GM19351 (cell line): ENCODE data around the gene OR8B2.
"Not testable (repeated sequence)": the region's sequence is repeated elsewhere in the genome, so short reads cannot be mapped to it uniquely, and the experiment has no call there.

Experiments
- ATAC-seq: cut with Tn5 transposase; IDR thresholded peaks from one replicate; pipeline ENCODE4 v1.9.1; 2021; ENCODE audit warnings: mild to moderate bottlenecking, moderate library complexity; ENCODE audit not compliant: unreplicated experiment

Gene OR8B2, protein sequence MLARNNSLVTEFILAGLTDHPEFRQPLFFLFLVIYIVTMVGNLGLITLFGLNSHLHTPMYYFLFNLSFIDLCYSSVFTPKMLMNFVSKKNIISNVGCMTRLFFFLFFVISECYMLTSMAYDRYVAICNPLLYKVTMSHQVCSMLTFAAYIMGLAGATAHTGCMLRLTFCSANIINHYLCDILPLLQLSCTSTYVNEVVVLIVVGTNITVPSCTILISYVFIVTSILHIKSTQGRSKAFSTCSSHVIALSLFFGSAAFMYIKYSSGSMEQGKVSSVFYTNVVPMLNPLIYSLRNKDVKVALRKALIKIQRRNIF

DNA sequence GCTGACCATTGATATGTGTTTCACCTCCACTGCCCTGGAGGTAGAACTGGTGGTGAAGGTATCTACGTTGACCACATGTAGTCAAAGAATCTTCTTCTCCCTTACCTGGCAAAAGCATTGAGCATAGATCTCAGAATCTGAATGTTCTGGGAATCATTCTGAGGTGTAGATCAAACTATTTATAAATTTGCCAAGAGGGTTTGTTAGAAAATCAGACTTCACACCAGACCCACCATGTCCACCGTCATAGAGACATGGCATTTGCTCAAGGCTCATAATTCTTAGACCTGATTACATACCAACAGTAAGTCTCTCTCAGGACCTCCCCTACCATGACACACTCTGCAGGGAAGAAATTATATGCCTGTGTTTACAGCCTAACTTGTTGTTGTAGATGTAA lies at the start of gene OR8B2:
Gene OR8B2, minus strand, starts transcription at position 101 of the 400 bp plus-strand sequence. CDS start 1,156 bp downstream, outside the sequence.
- ATAC-seq = no peak

DNA sequence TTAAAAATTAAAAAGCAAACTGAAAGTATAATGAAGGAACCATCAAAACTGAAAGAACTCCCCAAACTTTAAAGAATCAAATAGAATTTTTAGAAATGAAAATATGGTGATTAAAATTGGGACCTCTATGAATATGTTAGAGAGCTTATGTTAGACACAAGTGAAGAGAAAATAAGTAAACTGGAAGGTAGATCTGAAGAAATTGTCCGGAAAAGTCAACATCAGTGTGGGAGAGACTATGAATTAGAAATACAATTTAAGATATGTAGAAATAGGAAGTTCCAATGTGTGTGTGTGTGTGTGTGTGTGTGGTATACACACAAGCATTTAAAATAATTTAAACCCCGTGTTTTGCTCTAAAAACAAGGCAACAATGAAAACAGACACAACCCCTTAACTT lies 45.3 kb upstream of the OR8B2 start:
- no peak for ATAC-seq

DNA sequence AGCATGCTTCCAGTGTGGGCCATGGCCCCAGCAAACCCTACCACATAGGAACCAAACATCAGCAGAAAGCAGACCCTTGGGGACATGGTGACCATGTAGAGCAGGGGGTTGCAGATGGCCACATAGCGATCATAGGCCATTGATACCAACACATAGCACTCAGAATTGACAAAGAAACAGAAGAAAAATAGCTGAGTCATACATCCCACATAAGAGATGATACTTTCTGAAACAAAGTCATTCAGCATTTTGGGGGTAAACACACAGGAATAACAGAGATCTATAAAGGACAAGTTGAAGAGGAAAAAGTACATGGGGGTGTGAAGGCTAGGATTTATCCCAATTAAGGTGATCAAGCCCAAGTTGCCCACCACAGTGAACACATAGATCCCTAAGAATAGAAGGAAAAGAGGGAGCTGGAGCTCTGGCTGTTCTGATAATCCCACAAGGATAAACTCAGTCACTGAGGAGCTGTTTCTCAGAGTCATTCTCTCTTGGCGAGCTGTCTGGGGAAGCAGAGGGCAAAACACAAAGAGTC lies 40.2 kb upstream of the OR8B2 start, which contains the start of gene OR8B4:
Gene OR8B4, minus strand, starts transcription at position 488 of the 538 bp plus-strand sequence. Its CDS starts 0 bp downstream, at position 488.
- no peak for ATAC-seq

DNA sequence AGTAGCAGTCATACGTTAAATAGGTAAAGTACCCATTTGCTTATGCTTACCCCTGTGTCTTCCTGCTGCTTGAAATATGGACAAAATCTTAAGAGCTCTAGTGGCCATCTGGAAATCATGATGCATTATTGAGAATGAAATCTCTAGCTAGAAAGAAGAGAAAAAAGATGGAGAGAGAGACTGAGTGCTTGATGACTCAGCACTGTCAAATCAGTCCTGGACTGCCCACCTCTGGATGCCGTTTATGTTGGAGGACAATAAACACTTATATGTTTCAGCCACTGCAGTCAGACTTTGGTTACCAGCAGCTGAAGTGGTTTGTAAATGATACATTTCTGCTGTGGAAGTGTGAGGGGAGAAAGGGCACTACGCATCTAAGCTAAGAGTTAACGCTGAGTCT lies 36.7 kb upstream of the OR8B2 start:
- no peak for ATAC-seq

DNA sequence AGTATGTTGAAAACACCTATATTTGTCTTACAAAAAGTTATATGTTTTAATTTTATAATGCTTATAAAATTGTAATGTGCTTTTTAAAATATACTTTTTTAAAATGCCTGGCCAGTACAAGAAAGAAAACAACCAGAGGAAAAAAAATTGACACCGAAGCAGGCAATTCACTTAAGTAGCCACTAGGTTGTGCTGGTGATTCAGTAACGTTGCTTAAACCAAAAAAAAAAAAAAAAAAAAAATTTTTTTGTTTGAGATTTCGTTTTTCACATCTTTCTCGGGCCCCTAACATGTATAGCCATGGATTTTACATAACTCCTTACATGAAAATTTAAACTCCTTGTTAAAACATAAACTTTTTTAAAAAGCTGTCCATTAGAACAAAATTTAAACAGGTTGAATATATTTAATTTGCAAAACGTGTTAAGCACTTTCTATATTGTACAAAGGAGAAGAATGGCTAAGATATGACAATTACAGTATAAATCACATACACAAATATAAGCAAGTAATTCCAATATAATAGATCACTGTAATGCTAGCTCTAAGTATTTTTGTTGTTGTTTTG lies 31.1 kb upstream of the OR8B2 start:
- ATAC-seq = no peak

DNA sequence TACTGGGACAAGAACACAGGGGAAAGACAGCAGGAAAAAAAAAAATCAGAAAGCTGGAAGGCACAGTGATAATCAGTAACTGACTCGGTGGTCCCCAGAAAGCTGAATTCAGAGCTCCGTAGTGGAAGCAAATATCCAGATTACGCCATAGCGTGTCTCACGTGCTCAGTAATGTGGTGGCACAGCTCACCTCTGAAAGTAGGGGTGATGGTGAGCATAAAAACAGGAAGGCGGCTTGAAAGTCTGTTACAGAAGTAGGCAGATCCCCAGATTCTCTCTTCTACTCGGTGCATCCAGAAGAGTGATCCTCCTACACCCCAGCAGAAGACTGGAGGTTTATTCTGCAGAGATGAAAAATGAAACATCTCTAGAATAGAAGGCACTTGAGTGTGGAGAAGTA lies 25.6 kb upstream of the OR8B2 start:
- no peak for ATAC-seq

DNA sequence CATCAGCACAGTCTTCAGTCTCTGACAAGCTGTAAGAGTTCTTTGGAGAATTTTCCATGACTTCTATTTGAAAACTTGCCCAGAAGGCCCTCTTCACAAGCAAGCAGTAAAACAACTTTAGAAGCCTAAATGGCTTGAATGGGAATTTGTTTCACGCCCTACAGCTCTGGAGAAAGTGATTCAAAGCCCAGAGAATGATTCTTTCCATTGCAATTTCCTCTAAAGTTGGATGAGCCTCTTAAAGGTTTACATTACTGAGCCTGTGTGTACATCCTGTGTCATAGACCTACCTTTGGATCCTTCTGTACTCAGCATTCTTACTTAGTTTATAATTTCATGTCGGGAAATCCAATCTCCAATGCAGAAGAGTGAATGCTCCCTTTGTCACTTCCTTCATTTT lies 21.3 kb upstream of the OR8B2 start:
- ATAC-seq = no peak

DNA sequence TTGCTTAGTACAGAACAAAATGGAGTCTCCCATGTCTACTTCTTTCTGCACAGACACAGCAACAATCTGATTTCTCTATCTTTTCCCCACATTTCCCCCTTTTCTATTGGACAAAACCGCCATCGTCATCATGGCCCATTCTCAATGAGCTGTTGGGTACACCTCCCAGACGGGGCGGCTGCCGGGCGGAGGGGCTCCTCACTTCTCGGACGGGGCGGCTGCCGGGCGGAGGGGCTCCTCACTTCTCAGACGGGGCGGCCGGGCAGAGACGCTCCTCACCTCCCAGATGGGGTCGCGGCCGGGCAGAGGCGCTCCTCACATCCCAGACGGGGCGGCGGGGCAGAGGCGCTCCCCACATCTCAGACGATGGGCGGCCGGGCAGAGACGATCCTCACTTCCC lies 18.9 kb upstream of the OR8B2 start:
- ATAC-seq = not testable (repeated sequence)

DNA sequence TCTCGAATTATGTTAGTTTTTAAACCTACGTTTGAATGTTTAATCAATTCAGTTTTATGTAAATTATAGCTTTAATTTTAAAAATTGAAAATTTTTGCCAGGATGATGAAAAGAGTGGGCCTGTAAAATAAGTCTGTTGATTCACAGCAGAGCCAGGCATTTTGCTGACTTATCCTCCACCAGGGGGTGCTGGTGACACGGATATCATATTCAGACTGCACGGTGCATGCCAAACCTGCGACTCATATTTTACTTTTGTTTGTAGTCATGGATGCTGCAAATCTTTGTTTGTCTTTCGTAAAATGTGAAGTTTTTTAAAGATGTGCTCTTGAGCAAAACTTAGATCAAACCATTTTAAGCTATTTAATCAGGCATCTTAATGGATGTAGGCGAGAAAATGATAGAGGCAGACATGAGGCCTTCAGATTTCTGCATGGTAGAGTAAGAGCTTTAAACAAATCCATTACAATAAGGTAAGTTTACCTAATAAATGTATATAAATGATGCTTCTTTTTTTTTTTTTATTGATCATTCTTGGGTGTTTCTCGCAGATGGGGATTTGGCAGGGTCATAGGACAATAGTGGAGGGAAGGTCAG lies 18.1 kb upstream of the OR8B2 start:
- ATAC-seq = peak; percentile 97

DNA sequence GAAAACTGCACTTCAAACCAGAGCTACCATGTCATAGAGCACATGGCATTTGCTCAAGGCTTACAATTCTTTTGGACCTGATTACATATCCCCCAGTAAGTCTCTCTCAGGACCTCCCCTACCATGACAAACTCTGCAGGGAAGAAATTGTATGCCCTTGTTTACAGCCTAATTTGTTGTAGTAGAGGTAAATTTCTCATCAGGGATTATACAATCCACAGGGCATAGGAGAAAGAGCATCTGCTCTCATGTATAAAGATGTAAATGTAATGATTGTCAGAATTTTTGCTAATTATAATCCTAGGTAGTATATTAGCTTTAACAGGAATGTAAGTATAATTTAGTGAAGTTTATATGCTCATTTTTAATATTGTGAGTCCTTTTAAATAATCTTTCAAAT lies 14.6 kb upstream of the OR8B2 start, which contains the start of gene OR8B3:
Gene OR8B3, minus strand, starts transcription at position 101 of the 400 bp plus-strand sequence. CDS start 1,673 bp downstream, outside the sequence.
- no peak for ATAC-seq

DNA sequence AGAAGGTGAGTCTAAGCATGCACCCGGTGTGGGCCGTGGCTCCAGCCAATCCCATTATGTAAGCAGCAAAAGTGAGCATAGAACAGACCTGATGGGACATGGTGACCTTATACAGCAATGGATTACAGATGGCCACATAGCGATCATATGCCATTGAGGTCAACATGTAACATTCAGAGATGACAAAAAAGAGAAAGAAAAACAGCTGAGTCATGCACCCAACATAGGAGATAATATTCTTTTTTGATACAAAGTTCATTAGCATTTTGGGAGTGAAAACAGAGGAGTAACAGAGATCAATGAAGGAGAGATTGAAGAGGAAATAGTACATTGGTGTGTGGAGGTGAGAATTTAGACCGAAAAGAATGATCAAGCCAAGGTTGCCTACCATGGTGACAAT lies 12.5 kb upstream of the OR8B2 start:
- ATAC-seq = not testable (repeated sequence)

DNA sequence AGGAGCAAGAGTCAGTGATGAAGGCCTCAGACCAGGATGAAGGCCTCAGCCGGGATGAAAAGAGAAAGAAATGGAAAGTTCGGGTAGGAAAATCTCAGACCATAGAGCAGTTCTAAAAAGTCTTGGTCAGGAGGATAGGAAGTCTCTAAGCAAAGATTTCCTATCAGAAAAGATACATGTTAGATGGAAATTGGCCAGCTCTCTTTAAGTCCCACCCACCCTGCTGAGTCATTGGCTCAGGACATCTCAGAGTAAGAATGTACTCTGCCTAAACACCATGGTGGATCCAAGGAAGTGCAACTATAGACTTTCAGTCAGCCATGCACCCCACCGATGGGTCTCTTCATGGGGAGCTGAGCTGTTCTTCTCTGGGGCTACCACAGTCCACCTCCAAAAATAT lies 10.1 kb upstream of the OR8B2 start:
- ATAC-seq = no peak

DNA sequence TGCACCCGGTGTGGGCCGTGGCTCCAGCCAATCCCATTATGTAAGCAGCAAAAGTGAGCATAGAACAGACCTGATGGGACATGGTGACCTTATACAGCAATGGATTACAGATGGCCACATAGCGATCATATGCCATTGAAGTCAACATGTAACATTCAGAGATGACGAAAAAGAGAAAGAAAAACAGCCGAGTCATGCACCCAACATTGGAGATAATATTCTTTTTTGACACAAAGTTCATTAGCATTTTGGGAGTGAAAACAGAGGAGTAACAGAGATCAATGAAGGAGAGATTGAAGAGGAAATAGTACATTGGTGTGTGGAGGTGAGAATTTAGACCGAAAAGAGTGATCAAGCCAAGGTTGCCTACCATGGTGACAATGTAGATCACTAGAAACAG lies 1.4 kb downstream of the OR8B2 start:
- ATAC-seq = not testable (repeated sequence)

DNA sequence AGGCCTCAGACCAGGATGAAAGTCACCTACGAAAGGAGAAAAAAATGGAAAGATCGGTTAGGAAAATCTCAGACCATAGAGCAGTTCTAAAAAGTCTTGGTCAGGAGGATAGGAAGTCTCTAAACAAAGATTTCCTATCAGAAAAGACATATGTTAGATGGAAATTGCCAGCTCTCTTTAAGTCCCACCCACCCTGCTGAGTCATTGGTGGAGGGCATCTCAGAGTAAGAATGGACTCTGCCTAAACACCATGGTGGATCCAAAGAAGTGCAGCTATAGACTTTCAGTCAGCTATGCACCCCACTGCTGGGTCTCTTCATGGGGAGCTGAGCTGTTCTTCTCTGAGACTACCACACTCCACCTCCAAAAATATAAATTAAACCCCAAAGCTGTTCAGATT lies 3.7 kb downstream of the OR8B2 start:
- no peak for ATAC-seq

DNA sequence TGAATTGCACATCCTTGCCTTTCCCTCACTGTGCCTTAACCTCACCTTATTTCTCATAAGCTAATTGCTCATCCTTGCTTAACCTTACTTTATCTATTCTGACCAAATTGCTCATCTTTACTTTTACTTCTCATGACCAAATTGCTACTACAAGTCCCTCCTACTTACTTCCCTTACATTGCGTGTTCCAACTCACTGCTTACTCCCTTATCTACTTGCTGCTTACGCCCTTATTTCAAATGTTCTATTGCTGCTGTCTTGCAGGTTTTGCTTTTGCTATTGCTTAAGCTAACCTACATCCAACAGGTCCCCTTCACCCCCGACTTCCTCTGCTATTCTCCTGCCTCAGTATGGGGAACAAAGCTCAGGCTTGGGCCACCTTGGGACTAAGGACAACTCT lies 8.0 kb downstream of the OR8B2 start:
- no peak for ATAC-seq

DNA sequence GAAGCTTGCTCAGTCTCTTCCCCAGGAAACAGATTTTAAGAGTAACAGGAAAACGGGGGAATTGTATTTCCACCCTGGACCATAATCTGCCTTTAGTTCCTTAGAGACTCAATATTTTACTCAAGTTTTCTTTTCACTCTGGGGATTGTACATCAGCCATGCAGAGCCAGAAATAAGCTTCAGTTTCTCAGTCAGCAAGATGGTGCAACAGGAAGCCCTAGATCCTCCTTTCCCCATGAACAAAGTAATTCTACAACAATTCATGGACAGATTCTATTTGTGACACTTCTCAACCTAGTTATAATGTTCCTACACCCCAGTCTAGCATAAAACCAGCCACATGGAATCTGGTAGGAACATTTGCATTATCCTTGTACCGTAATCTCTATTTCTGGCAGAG lies 24.7 kb downstream of the OR8B2 start:
- ATAC-seq = no peak

DNA sequence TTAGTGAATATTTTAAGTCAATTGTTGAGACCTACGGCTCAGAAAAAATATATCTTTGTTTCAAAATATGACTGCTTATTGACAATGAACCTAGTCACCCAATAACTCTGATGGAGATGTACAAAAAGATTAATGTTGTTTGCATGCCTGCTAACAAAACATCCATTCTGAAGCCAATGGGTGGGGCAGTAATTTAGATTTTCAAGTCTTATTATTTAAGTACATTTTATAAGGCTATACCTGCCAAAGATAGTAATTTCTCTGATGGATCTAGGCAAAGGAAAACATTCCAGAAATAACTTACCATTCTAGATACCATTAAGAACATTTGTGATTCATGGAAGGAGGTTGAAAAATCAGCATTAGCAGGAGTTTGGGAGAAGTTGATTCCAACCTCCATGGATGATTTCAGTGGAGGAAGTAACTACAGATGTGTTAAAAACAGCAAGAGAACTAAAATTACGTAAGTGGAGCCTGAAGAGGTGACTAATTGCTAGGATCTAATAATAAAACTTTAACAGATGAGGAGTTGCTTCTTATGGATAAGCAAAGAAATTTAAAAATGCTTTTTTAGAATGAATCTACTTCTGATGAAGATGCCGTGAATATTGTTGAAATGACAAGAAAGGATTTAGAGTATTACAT lies 37.9 kb downstream of the OR8B2 start:
- no peak for ATAC-seq

DNA sequence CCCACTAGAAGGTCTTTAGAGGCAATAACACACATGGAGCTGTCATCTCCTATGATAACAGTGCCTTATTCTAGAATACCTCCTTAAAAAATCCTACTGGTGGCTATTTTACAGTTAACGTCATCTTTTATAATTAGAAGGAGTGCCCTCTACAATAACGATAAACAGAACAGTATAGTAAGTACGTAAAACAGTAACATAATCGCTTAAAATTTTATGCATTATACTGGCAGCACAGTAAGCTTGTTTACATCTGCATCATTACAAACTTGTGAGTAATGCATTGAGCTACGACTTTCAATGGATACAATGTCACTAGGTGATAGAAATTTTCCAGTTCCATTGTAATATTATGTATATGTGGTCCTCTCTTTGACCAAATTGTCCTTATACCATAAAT lies 40.0 kb downstream of the OR8B2 start:
- no peak for ATAC-seq

DNA sequence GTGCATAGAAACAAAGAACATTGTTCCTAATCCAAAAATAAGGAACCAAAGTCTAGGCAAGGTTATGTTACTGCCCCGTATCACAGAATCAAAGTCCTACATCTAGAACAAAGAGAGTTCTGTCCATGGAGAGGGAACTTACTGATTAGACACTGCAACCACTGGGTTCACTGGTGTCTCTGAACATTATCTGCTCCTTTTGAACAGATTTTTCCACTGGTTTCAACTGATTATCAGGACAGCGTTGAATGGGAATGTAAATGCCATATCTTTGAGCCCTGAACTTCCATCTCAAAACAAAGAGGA lies 44.2 kb downstream of the OR8B2 start:
- no peak for ATAC-seq

DNA sequence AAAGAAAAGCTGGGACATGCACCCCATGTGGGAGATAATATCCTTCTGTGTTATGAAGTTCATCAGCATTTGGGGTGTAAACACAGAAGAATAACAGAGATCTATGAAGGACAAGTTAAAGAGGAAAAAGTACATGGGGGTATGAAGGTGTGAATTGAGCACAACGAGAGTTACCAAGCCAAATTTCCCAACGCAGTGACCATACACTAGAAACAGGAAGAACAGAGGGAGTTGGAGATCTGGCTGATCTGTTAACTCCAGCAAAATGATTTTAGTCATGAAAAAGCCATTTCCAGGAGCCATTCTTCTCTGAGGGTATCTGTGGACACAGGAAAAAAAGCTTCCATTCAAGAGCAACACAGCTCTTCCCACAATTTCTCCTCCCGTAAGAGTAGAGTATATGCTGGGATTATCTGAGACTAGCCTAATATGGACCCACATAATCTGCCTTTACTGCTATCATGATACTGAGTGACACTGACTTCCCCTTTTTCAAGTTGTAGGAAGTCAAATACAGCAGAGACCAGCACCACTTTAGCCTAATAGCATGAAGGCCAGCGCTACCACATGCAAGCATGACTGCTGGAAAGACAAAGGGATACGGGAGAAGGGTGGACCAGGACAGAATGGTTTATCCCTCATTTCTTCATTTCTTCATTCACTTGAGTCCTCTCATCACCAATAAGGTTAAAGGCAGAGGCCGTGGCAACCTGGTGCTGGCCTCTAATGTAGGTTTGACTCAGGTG lies 44.7 kb downstream of the OR8B2 start:
- ATAC-seq = no peak
